Common myeloid progenitor, CD34-positive (primary cell): ENCODE results near the gene LTBP1.
A peak's percentile ranks its signal among the peaks of the same experiment; 100 is the strongest.

Experiments
- CTCF ChIA-PET: fragments of 350-600 bp; sonication (Branson Sonifier 250); formaldehyde crosslinking; loops from one replicate; lab custom pipeline; 2021; ENCODE audit warnings: antibody characterized with exemption; lab: Charles Lee
- POLR2A ChIA-PET: fragments of 350-600 bp; sonication (Branson Sonifier 250); formaldehyde crosslinking; loops from one replicate; lab custom pipeline; 2021; ENCODE audit warnings: antibody characterized with exemption; lab: Charles Lee
- DNase-seq, 3 donors: peaks; one replicate each; pipeline versions ENCODE4 v3.0.0 to v3.0.0-alpha.2; 2013
- H3K27ac ChIP-seq, 2 experiments: 1 replicate in 1 of 2; 2 replicates in 1 of 2; pipeline ENCODE4 v1.7.0; 2013; ENCODE audit warnings: inconsistent platforms in 2 of 2, low read length in 2 of 2, mild to moderate bottlenecking in 2 of 2, low read depth in 1 of 2, moderate library complexity in 1 of 2; ENCODE audit not compliant: severe bottlenecking in 2 of 2, insufficient read depth in 1 of 2, poor library complexity in 1 of 2
- H3K27me3 ChIP-seq, 5 experiments: replicated peaks in 2 of 5; 1 replicate in 3 of 5; 2 replicates in 2 of 5; pipeline versions ENCODE4 v1.6.1 to v1.7.0; 2013; ENCODE audit warnings: low read length in 4 of 5, mild to moderate bottlenecking in 2 of 5, moderate library complexity in 2 of 5, inconsistent platforms in 1 of 5; ENCODE audit not compliant: insufficient read depth in 5 of 5, control insufficient read depth in 4 of 5
- H3K36me3 ChIP-seq, 4 experiments: 1 replicate in 2 of 4; 2 replicates in 2 of 4; pipeline versions ENCODE4 v1.6.1 to v1.7.0; 2013; ENCODE audit warnings: low read length in 3 of 4, control low read depth in 1 of 4, mild to moderate bottlenecking in 1 of 4; ENCODE audit not compliant: control insufficient read depth in 4 of 4, insufficient read depth in 4 of 4
- H3K4me1 ChIP-seq, 4 experiments: 1 replicate in 3 of 4; 2 replicates in 1 of 4; pipeline versions ENCODE4 v1.6.1 to v1.7.1; 2013; ENCODE audit warnings: low read length in 3 of 4, mild to moderate bottlenecking in 3 of 4, control low read depth in 1 of 4, inconsistent platforms in 1 of 4, moderate library complexity in 1 of 4; ENCODE audit not compliant: control insufficient read depth in 4 of 4, insufficient read depth in 4 of 4; ENCODE audit errors: control extremely low read depth in 1 of 4
- H3K4me3 ChIP-seq, 7 experiments: 1 replicate in 4 of 7; 2 replicates in 3 of 7; pipeline versions ENCODE4 v1.5.1 to v1.7.0; 2013; ENCODE audit warnings: mild to moderate bottlenecking in 7 of 7, low read length in 6 of 7, moderate library complexity in 6 of 7, inconsistent platforms in 2 of 7, low read depth in 2 of 7, control low read depth in 1 of 7; ENCODE audit not compliant: insufficient read depth in 4 of 7, control insufficient read depth in 1 of 7; ENCODE audit errors: extremely low read depth in 1 of 7
- H3K9me3 ChIP-seq, 5 experiments: 1 replicate in 4 of 5; 2 replicates in 1 of 5; pipeline versions ENCODE4 v1.6.1 to v1.7.1; 2013; ENCODE audit warnings: low read length in 4 of 5, mild to moderate bottlenecking in 2 of 5, inconsistent platforms in 1 of 5, low read depth in 1 of 5, moderate library complexity in 1 of 5; ENCODE audit not compliant: control insufficient read depth in 4 of 5, insufficient read depth in 2 of 5; ENCODE audit errors: control extremely low read depth in 1 of 5
- WGBS: methylation state at CpG from one replicate; pipeline ENCODE4 v1.1.5; 2013; ENCODE audit not compliant: insufficient coverage; 5-methylcytosine and 5-hydroxymethylcytosine counted together

The LTBP1 gene

GRCh38 chr2:33411765-33412164 lies 465.0 kb downstream of the LTBP1 start:
- WGBS, result 88% methylated on average over 3 of the region's 3 CpGs
- no peak for DNase-seq
- CTCF ChIA-PET, result interaction anchor here (1.9 kb wide), 1 partner anchor 26 kb away, joined by 4 read pairs; no protein-coding TSS in a partner anchor
- peaks cover 0 to 6% (median under 1%) of the 10 kb centered on the region in 4 experiments for H3K4me1 ChIP-seq
- no peak overlapping the region for H3K27ac ChIP-seq
- H3K4me3 ChIP-seq, result no peak overlapping the region
- peaks cover 0 to 7% (median 0%) of the 10 kb centered on the region in 5 experiments for H3K9me3 ChIP-seq
- no peaks in the 10 kb centered on the region for H3K36me3 ChIP-seq
- H3K27me3 ChIP-seq, result no peaks in the 10 kb centered on the region
- POLR2A ChIA-PET, result no interaction called here

DNA sequence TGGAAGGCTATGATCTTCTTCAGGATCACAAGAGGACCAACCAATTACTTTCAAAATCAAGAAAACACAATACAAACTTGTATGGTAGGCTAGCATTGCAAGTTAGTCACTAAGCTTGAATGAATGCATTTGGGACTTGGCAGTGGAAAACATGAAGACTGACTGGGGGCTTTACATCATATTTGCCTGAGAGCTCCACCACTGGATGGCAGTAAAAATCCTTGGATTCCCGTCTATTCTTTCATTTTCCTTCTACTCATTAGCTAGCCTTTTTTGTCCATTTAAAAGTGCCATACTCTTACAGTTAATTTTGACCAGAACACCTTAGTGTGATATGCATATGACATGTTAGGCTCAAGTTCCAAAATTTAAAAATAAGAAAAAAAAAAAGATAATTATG lies 466.2 kb downstream of the LTBP1 start:
- WGBS, result 0% methylated on average over 1 of the region's 1 CpG
- Histone ChIP-seq H3K27me3 (no peaks in the 10 kb centered on the region), H3K9me3 (peaks cover 0 to 5% (median 0%) of the 10 kb centered on the region in 5 experiments), H3K4me1 (peaks cover 0 to 11% (median 5%) of the 10 kb centered on the region in 4 experiments), H3K27ac (no peak overlapping the region), H3K4me3 (no peak overlapping the region), H3K36me3 (no peaks in the 10 kb centered on the region)
- CTCF ChIA-PET, result interaction anchor here (0.5 to 2.4 kb wide), 7 partner anchors 8 to 549 kb away, joined by 3 to 17 read pairs (median 3); no protein-coding TSS in a partner anchor
- DNase-seq, result peak; percentile 36 to 48 (median 37)
- POLR2A ChIA-PET, result interaction anchor here (0.6 kb wide), 1 partner anchor 31 kb away, joined by 3 read pairs; no protein-coding TSS in a partner anchor

DNA sequence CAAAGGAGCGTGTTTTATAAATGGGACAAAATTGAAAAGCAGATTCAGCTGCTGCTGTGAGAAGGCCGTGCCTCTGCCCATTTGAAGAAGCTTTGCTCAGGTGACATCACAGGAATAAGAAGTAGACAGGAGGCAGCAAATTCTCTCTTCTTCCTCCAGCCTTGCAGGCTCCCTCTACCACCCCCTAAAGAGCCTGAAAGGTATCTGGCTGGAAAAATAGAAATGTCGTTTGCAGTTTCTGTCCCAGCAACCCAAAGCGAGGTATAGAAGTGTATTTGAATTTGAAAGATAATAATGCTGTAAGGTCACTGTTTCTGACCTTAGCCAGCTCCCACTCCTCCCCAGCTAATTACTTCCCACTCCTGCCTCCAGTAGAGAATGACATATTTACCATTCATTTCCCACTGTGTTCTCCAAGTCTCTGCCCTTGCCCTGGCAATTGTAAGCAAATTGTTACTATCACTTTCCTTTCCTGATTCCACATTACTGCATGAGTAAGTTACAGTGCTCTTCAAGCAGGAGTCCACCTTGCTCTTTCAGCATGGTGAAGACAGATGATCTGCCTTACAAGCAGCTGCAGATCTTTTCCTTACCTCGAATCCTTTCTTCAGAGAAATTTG lies 472.9 kb downstream of the LTBP1 start:
- POLR2A ChIA-PET, result no interaction called here

DNA sequence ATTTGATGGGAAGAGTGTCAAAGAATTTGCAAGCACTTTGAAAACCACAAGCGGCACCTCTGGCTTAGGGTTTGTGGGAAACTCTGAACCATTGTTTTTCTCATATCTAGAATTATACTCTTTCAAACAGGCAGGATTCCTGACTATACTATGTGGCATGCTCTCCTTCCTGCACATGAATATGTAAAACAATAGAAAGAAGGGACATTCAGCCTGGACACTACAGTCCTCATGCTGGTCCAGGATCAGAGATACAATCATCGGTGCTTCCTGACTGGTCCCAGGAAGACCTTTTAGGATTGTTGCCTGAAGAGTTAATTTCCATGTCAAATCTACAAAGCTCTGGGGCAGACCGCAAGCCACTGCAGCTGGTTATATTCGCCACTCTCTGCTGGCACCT lies 474.0 kb downstream of the LTBP1 start:
- WGBS, result 95% methylated on average over 3 of the region's 4 CpGs
- no peaks in the 10 kb centered on the region for H3K9me3 ChIP-seq
- H3K36me3 ChIP-seq, result no peaks in the 10 kb centered on the region
- H3K27ac ChIP-seq, result no peak overlapping the region
- ChIA-PET POLR2A (no interaction called here), CTCF (interaction anchor here (0.7 to 1.7 kb wide), 5 partner anchors 8 to 49 kb away, joined by 3 to 6 read pairs (median 3); no protein-coding TSS in a partner anchor)
- no peak overlapping the region for H3K4me3 ChIP-seq
- DNase-seq, result no peak
- peaks cover 0 to 12% (median 7%) of the 10 kb centered on the region in 4 experiments for H3K4me1 ChIP-seq
- no peaks in the 10 kb centered on the region for H3K27me3 ChIP-seq

More for the DNA sequence above, 472.9 kb downstream of the LTBP1 start:
- WGBS, result 94% methylated on average over 2 of the region's 5 CpGs
- H3K27me3 ChIP-seq, result no peaks in the 10 kb centered on the region
- DNase-seq, result no peak
- H3K9me3 ChIP-seq, result no peaks in the 10 kb centered on the region
- H3K36me3 ChIP-seq, result no peaks in the 10 kb centered on the region
- H3K4me3 ChIP-seq, result no peak overlapping the region
- H3K27ac ChIP-seq, result no peak overlapping the region
- peaks cover 0 to 11% (median 7%) of the 10 kb centered on the region in 4 experiments for H3K4me1 ChIP-seq
- CTCF ChIA-PET, result interaction anchor here (0.8 to 1.7 kb wide), 5 partner anchors 10 to 162 kb away, joined by 3 to 6 read pairs (median 4); no protein-coding TSS in a partner anchor

GRCh38 chr2:33421820-33422219 lies 475.1 kb downstream of the LTBP1 start:
- no peaks in the 10 kb centered on the region for H3K9me3 ChIP-seq
- H3K27ac ChIP-seq, result no peak overlapping the region
- H3K27me3 ChIP-seq, result no peaks in the 10 kb centered on the region
- ChIA-PET CTCF (interaction anchor here (1.0 to 1.3 kb wide), 2 partner anchors 9 to 10 kb away, joined by 3 read pairs; no protein-coding TSS in a partner anchor), POLR2A (no interaction called here)
- no peak overlapping the region for H3K4me3 ChIP-seq
- DNase-seq, result no peak
- peaks cover 0 to 9% (median 6%) of the 10 kb centered on the region in 4 experiments for H3K4me1 ChIP-seq
- WGBS, result 100% methylated on average over 1 of the region's 2 CpGs
- H3K36me3 ChIP-seq, result no peaks in the 10 kb centered on the region

- POLR2A ChIA-PET, result no interaction called here
- Histone ChIP-seq H3K4me3 (no peak overlapping the region), H3K9me3 (no peaks in the 10 kb centered on the region), H3K36me3 (no peaks in the 10 kb centered on the region), H3K27me3 (no peaks in the 10 kb centered on the region), H3K27ac (no peak overlapping the region), H3K4me1 (peaks cover 0 to 3% (median 0%) of the 10 kb centered on the region in 4 experiments)
- DNase-seq, result no peak
- CTCF ChIA-PET, result interaction anchor here (0.6 to 1.4 kb wide), 3 partner anchors 19 to 39 kb away, joined by 3 to 5 read pairs (median 3); no protein-coding TSS in a partner anchor
- WGBS, result no CpG with 5 or more reads among the region's 1 CpG
These were observed 478.4 kb downstream of the LTBP1 start for GRCh38 chr2:33425161-33425560.

- no CpG with 5 or more reads among the region's 1 CpG for WGBS
- no peak for DNase-seq
- peaks cover 0 to 3% (median 0%) of the 10 kb centered on the region in 4 experiments for H3K4me1 ChIP-seq
- H3K4me3 ChIP-seq, result no peak overlapping the region
- H3K27me3 ChIP-seq, result no peaks in the 10 kb centered on the region
- H3K36me3 ChIP-seq, result no peaks in the 10 kb centered on the region
- no peak overlapping the region for H3K27ac ChIP-seq
- ChIA-PET POLR2A (no interaction called here), CTCF (interaction anchor here (1.2 to 1.4 kb wide), 2 partner anchors 20 to 30 kb away, joined by 3 to 5 read pairs; no protein-coding TSS in a partner anchor)
- no peaks in the 10 kb centered on the region for H3K9me3 ChIP-seq
These were observed 478.9 kb downstream of the LTBP1 start for GRCh38 chr2:33425586-33426031.
